GM23338 (cell line): ENCODE data around the gene CAMKK2.

Experiments
- JUNB ChIP-seq: IDR thresholded peaks from one replicate; pipeline ENCODE4 v1.6.1; 2016; ENCODE audit warnings: antibody characterized with exemption; ENCODE audit not compliant: unreplicated experiment
- REST ChIP-seq: IDR thresholded peaks from one replicate; pipeline ENCODE4 v1.6.1; 2018; ENCODE audit warnings: antibody characterized with exemption; ENCODE audit not compliant: unreplicated experiment
- TF ChIP-seq, protein P1 (sequence below), 2 experiments: fragments of 200-600 bp in 1 of 2; sonication (generic) in 1 of 2; conservative IDR thresholded peaks; 2 replicates each; pipeline versions ENCODE4 v1.5.1 to v1.6.1; 2016 to 2017; ENCODE audit warnings: antibody characterized with exemption in 2 of 2, low read depth in 2 of 2, mild to moderate bottlenecking in 2 of 2, moderate library complexity in 1 of 2

DNA sequence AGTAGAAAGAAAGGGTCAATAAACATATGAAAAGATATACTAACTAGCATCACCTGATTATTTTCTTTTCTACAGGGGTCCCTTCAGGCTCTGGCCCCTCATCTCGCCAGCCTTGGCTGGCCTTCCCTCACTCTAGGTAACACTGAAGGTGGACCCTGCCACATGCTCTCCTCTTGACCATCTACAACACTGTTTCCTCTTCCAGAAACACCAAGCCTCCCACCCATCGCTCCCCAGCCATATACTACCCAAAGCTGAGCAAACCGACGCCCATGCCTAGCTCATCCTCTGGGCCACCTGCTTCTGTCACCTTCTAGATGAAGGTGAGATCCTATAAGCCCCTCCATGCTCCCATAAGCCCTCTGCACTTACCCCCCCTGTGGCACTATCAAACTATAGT, 40.9 kb upstream of the CAMKK2 start:
- TF ChIP-seq, protein P1, sequence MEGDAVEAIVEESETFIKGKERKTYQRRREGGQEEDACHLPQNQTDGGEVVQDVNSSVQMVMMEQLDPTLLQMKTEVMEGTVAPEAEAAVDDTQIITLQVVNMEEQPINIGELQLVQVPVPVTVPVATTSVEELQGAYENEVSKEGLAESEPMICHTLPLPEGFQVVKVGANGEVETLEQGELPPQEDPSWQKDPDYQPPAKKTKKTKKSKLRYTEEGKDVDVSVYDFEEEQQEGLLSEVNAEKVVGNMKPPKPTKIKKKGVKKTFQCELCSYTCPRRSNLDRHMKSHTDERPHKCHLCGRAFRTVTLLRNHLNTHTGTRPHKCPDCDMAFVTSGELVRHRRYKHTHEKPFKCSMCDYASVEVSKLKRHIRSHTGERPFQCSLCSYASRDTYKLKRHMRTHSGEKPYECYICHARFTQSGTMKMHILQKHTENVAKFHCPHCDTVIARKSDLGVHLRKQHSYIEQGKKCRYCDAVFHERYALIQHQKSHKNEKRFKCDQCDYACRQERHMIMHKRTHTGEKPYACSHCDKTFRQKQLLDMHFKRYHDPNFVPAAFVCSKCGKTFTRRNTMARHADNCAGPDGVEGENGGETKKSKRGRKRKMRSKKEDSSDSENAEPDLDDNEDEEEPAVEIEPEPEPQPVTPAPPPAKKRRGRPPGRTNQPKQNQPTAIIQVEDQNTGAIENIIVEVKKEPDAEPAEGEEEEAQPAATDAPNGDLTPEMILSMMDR (conservative IDR thresholded peaks at IDR 0.05; ENCODE audit: low read depth in 2 of 2), result no peak
- TF ChIP-seq REST, result no peak
- TF ChIP-seq JUNB, result no peak
